CD8-positive, alpha-beta memory T cell (primary cell): ENCODE measurements around the gene VAV3. TPM values are rescaled to one million over a fixed set of nuclear protein-coding genes. Genes with fewer than 3 reads are reported as not detected.

Experiments
- CTCF ChIA-PET: fragments of 350-600 bp; sonication (Branson Sonifier 250); formaldehyde crosslinking; loops from one replicate; lab custom pipeline; 2021; ENCODE audit warnings: antibody characterized with exemption; lab: Charles Lee
- POLR2A ChIA-PET: fragments of 350-600 bp; sonication (Branson Sonifier 250); formaldehyde crosslinking; loops from one replicate; lab custom pipeline; 2021; ENCODE audit warnings: antibody characterized with exemption; lab: Charles Lee
- DNase-seq, 5 donors: peaks; one replicate each; pipeline versions ENCODE4 v3.0.0 to v3.0.0-alpha.2; 2020 to 2022; ENCODE audit warnings: mixed read lengths in 1 of 5
- H3K27ac ChIP-seq: one replicate; pipeline ENCODE4 v1.7.0; 2013; ENCODE audit warnings: low read depth, mild to moderate bottlenecking, low read length, moderate library complexity
- H3K27me3 ChIP-seq: 2 replicates; pipeline ENCODE4 v1.7.0; 2013; ENCODE audit warnings: low read length, mild to moderate bottlenecking; ENCODE audit not compliant: insufficient read depth, poor library complexity, severe bottlenecking
- H3K36me3 ChIP-seq: 2 replicates; pipeline ENCODE4 v1.7.0; 2013; ENCODE audit warnings: mild to moderate bottlenecking, low read length, moderate library complexity; ENCODE audit not compliant: insufficient read depth
- H3K4me1 ChIP-seq: 2 replicates; pipeline ENCODE4 v1.7.0; 2013; ENCODE audit warnings: mild to moderate bottlenecking, low read length, moderate library complexity; ENCODE audit not compliant: insufficient read depth
- H3K4me3 ChIP-seq: 2 replicates; pipeline ENCODE4 v1.7.0; 2013; ENCODE audit warnings: mild to moderate bottlenecking, low read length
- H3K9me3 ChIP-seq: 2 replicates; pipeline ENCODE4 v1.7.0; 2013; ENCODE audit warnings: mild to moderate bottlenecking, low read length
- H3K27ac Mint-ChIP-seq, 8 donors: one replicate each; pipeline ENCODE4 v1.8.0; 2020 to 2021; ENCODE audit warnings: mixed read lengths in 8 of 8, mild to moderate bottlenecking in 6 of 8, inconsistent platforms in 3 of 8, moderate library complexity in 3 of 8
- H3K27me3 Mint-ChIP-seq, 2 donors: one replicate each; pipeline ENCODE4 v1.8.0; 2020 to 2021; ENCODE audit warnings: mixed read lengths in 2 of 2, mild to moderate bottlenecking in 1 of 2, moderate library complexity in 1 of 2
- H3K36me3 Mint-ChIP-seq, 3 donors: one replicate each; pipeline ENCODE4 v1.8.0; 2020 to 2021; ENCODE audit warnings: mixed read lengths in 3 of 3, inconsistent platforms in 1 of 3, mild to moderate bottlenecking in 1 of 3
- H3K4me1 Mint-ChIP-seq, 3 donors: one replicate each; pipeline ENCODE4 v1.8.0; 2020 to 2021; ENCODE audit warnings: mixed read lengths in 3 of 3, inconsistent platforms in 1 of 3, mild to moderate bottlenecking in 1 of 3
- H3K4me3 Mint-ChIP-seq, 7 donors: one replicate each; pipeline ENCODE4 v1.8.0; 2020 to 2021; ENCODE audit warnings: mixed read lengths in 7 of 7, mild to moderate bottlenecking in 6 of 7, moderate library complexity in 4 of 7, inconsistent platforms in 2 of 7
- H3K9me3 Mint-ChIP-seq, 5 donors: one replicate each; pipeline ENCODE4 v1.8.0; 2020 to 2022; ENCODE audit warnings: mixed read lengths in 5 of 5, mild to moderate bottlenecking in 3 of 5, moderate library complexity in 2 of 5, inconsistent platforms in 1 of 5
- polyA plus RNA-seq: library from polyadenylated mRNA; unstranded; fragments of 300-500 nt; fragmentation: Illumina TruSeq; gene quantifications from one replicate; pipeline ENCODE4 v1.2.3, GENCODE V29; 2021
- total RNA-seq, 2 experiments: library from RNA; stranded (reverse); gene quantifications; one replicate each; pipeline ENCODE4 v1.2.3, GENCODE V29; 2021

Gene VAV3
- total and polyA plus RNA-seq, 3 experiments from 2014 or later: 4.4 to 13.7 (median 4.7) TPM

GRCh38 chr1:107618539-107618938 is 346.4 kb downstream of the VAV3 start:
- no peak overlapping the region for H3K27ac ChIP-seq

GRCh38 chr1:107617921-107618320 is 347.1 kb downstream of the VAV3 start:
- no peak overlapping the region for H3K27ac ChIP-seq
- H3K9me3 ChIP-seq: no peaks in the 10 kb centered on the region
- Mint-ChIP-seq H3K4me3 (peak overlapping the region in 1 of 7 donors; percentile 47), H3K27ac (peak overlapping the region in 3 of 8 donors; percentile 10 to 59 (median 44)), H3K27me3 (no peaks in the 10 kb centered on the region), H3K4me1 (peaks cover 0 to 8% (median 0%) of the 10 kb centered on the region in 3 donors), H3K36me3 (peaks cover 16 to 53% (median 23%) of the 10 kb centered on the region in 3 donors), H3K9me3 (peaks cover 4 to 19% (median 14%) of the 10 kb centered on the region in 5 donors)
- no peak for DNase-seq
- CTCF ChIA-PET: no interaction called here
- POLR2A ChIA-PET: no interaction called here
- no peaks in the 10 kb centered on the region for H3K27me3 ChIP-seq
- H3K4me3 ChIP-seq: no peak overlapping the region
- no peaks in the 10 kb centered on the region for H3K4me1 ChIP-seq
- no peaks in the 10 kb centered on the region for H3K36me3 ChIP-seq

More at GRCh38 chr1:107618539-107618938, 346.4 kb downstream of the VAV3 start:
- Mint-ChIP-seq H3K36me3 (peaks cover 16 to 46% (median 23%) of the 10 kb centered on the region in 3 donors), H3K27ac (peak overlapping the region in 1 of 8 donors; percentile 32), H3K27me3 (no peaks in the 10 kb centered on the region), H3K4me1 (peaks cover 0 to 8% (median 0%) of the 10 kb centered on the region in 3 donors), H3K9me3 (peaks cover 0 to 15% (median 8%) of the 10 kb centered on the region in 5 donors), H3K4me3 (no peak overlapping the region)
- no peak overlapping the region for H3K4me3 ChIP-seq
- CTCF ChIA-PET: no interaction called here
- no peaks in the 10 kb centered on the region for H3K27me3 ChIP-seq
- no peaks in the 10 kb centered on the region for H3K9me3 ChIP-seq
- POLR2A ChIA-PET: no interaction called here
- no peaks in the 10 kb centered on the region for H3K4me1 ChIP-seq
- no peaks in the 10 kb centered on the region for H3K36me3 ChIP-seq
- no peak for DNase-seq

- H3K27me3 ChIP-seq: no peaks in the 10 kb centered on the region
- no peaks in the 10 kb centered on the region for H3K36me3 ChIP-seq
- H3K9me3 ChIP-seq: no peaks in the 10 kb centered on the region
- H3K27ac ChIP-seq: no peak overlapping the region
- Mint-ChIP-seq H3K36me3 (peaks cover 12 to 57% (median 26%) of the 10 kb centered on the region in 3 donors), H3K27me3 (no peaks in the 10 kb centered on the region), H3K4me1 (peaks cover 0 to 8% (median 0%) of the 10 kb centered on the region in 3 donors), H3K27ac (peak overlapping the region in 2 of 8 donors; percentile 10 to 44), H3K4me3 (no peak overlapping the region), H3K9me3 (peaks cover 9 to 23% (median 18%) of the 10 kb centered on the region in 5 donors)
- H3K4me1 ChIP-seq: no peaks in the 10 kb centered on the region
- no peak for DNase-seq
- ChIA-PET CTCF (no interaction called here), POLR2A (no interaction called here)
- no peak overlapping the region for H3K4me3 ChIP-seq
Measured at GRCh38 chr1:107617456-107617855, 347.5 kb downstream of the VAV3 start.

- CTCF ChIA-PET: no interaction called here
- peaks cover 11 to 22% (median 17%) of the 10 kb centered on the region in 5 donors for H3K9me3 Mint-ChIP-seq
- H3K4me1 ChIP-seq: no peaks in the 10 kb centered on the region
Measured at GRCh38 chr1:107609808-107610207, 355.2 kb downstream of the VAV3 start.

GRCh38 chr1:107604825-107605224 is 360.2 kb downstream of the VAV3 start:
- H3K36me3 Mint-ChIP-seq: peaks cover 8 to 24% (median 12%) of the 10 kb centered on the region in 3 donors
- H3K27ac Mint-ChIP-seq: peak overlapping the region in 3 of 8 donors; percentile 15 to 44 (median 43)
- ChIA-PET CTCF (no interaction called here), POLR2A (no interaction called here)
- Histone ChIP-seq H3K4me3 (no peak overlapping the region), H3K4me1 (no peaks in the 10 kb centered on the region), H3K36me3 (no peaks in the 10 kb centered on the region), H3K27me3 (no peaks in the 10 kb centered on the region), H3K27ac (no peak overlapping the region), H3K9me3 (no peaks in the 10 kb centered on the region)
- DNase-seq: no peak
- H3K4me3 Mint-ChIP-seq: peak overlapping the region in 1 of 7 donors; percentile 42
- H3K9me3 Mint-ChIP-seq: peaks cover 0 to 7% (median 3%) of the 10 kb centered on the region in 5 donors
- peaks cover 0 to 9% (median 0%) of the 10 kb centered on the region in 3 donors for H3K4me1 Mint-ChIP-seq
- no peaks in the 10 kb centered on the region for H3K27me3 Mint-ChIP-seq

More at GRCh38 chr1:107609808-107610207, 355.2 kb downstream of the VAV3 start:
- Histone ChIP-seq H3K4me3 (no peak overlapping the region), H3K9me3 (no peaks in the 10 kb centered on the region), H3K27ac (no peak overlapping the region), H3K36me3 (no peaks in the 10 kb centered on the region), H3K27me3 (no peaks in the 10 kb centered on the region)
- H3K27me3 Mint-ChIP-seq: no peaks in the 10 kb centered on the region
- DNase-seq: no peak
- no peak overlapping the region for H3K4me3 Mint-ChIP-seq
- H3K27ac Mint-ChIP-seq: no peak overlapping the region
- POLR2A ChIA-PET: no interaction called here
- peaks cover 4 to 59% (median 13%) of the 10 kb centered on the region in 3 donors for H3K36me3 Mint-ChIP-seq
- peaks cover 0 to 2% (median 0%) of the 10 kb centered on the region in 3 donors for H3K4me1 Mint-ChIP-seq

GRCh38 chr1:107600607-107601160 is 364.3 kb downstream of the VAV3 start:
- peaks cover 0 to 8% (median 0%) of the 10 kb centered on the region in 3 donors for H3K4me1 Mint-ChIP-seq
- H3K27me3 Mint-ChIP-seq: no peaks in the 10 kb centered on the region
- ChIA-PET CTCF (no interaction called here), POLR2A (no interaction called here)
- peak overlapping the region in 3 of 7 donors; percentile 0 to 63 (median 14) for H3K4me3 Mint-ChIP-seq
- peaks cover 4 to 13% (median 10%) of the 10 kb centered on the region in 3 donors for H3K36me3 Mint-ChIP-seq
- H3K27me3 ChIP-seq: no peaks in the 10 kb centered on the region
- DNase-seq: peak in 1 of 5 donors; percentile 12
- H3K27ac Mint-ChIP-seq: peak overlapping the region in 5 of 8 donors; percentile 58 to 88 (median 65)
- no peaks in the 10 kb centered on the region for H3K36me3 ChIP-seq
- no peaks in the 10 kb centered on the region for H3K9me3 Mint-ChIP-seq
- H3K9me3 ChIP-seq: no peaks in the 10 kb centered on the region
- H3K4me3 ChIP-seq: no peak overlapping the region
- no peaks in the 10 kb centered on the region for H3K4me1 ChIP-seq
- no peak overlapping the region for H3K27ac ChIP-seq

GRCh38 chr1:107599220-107599619 is 365.8 kb downstream of the VAV3 start:
- no peaks in the 10 kb centered on the region for H3K9me3 ChIP-seq
- H3K4me3 ChIP-seq: no peak overlapping the region
- Mint-ChIP-seq H3K4me3 (no peak overlapping the region), H3K27ac (peak overlapping the region in 3 of 8 donors; percentile 23 to 47 (median 26)), H3K9me3 (no peaks in the 10 kb centered on the region), H3K27me3 (no peaks in the 10 kb centered on the region), H3K36me3 (peaks cover 8 to 15% (median 12%) of the 10 kb centered on the region in 3 donors), H3K4me1 (peaks cover 0 to 13% (median 7%) of the 10 kb centered on the region in 3 donors)
- no peaks in the 10 kb centered on the region for H3K36me3 ChIP-seq
- no peak for DNase-seq
- H3K4me1 ChIP-seq: no peaks in the 10 kb centered on the region
- CTCF ChIA-PET: no interaction called here
- POLR2A ChIA-PET: no interaction called here
- H3K27me3 ChIP-seq: no peaks in the 10 kb centered on the region
- H3K27ac ChIP-seq: no peak overlapping the region

GRCh38 chr1:107597290-107597689 is 367.7 kb downstream of the VAV3 start:
- POLR2A ChIA-PET: no interaction called here
- no peaks in the 10 kb centered on the region for H3K9me3 Mint-ChIP-seq

More at GRCh38 chr1:107597290-107597689, 367.7 kb downstream of the VAV3 start:
- Histone ChIP-seq H3K4me1 (no peaks in the 10 kb centered on the region), H3K9me3 (no peaks in the 10 kb centered on the region), H3K36me3 (no peaks in the 10 kb centered on the region), H3K27ac (no peak overlapping the region), H3K4me3 (no peak overlapping the region), H3K27me3 (no peaks in the 10 kb centered on the region)
- CTCF ChIA-PET: no interaction called here
- no peak for DNase-seq
- Mint-ChIP-seq H3K27me3 (no peaks in the 10 kb centered on the region), H3K4me3 (no peak overlapping the region), H3K36me3 (peaks cover 8 to 13% (median 12%) of the 10 kb centered on the region in 3 donors), H3K4me1 (peaks cover 4 to 18% (median 15%) of the 10 kb centered on the region in 3 donors), H3K27ac (no peak overlapping the region)
